GM12875 (cell line): Measurements from ENCODE around the gene SLC35C1.

Experiments used
- H3K4me3 ChIP-seq: one replicate; pipeline ENCODE4 v1.5.1; 2011; ENCODE audit warnings: low read depth, low read length, control low read depth
- CTCF ChIP-seq: IDR thresholded peaks from 2 replicates; pipeline ENCODE4 v1.5.1; 2011; ENCODE audit warnings: low read depth, mild to moderate bottlenecking, control low read depth, inconsistent platforms, low read length, moderate library complexity, borderline replicate concordance; ENCODE audit not compliant: insufficient read depth

Gene SLC35C1

GRCh38 chr11:45799562-45799961 is 5.4 kb upstream of the SLC35C1 start:
- TF ChIP-seq CTCF = no peak
- H3K4me3 ChIP-seq = no peak overlapping the region

GRCh38 chr11:45800261-45800660 is 4.7 kb upstream of the SLC35C1 start:
- H3K4me3 ChIP-seq = no peak overlapping the region
- TF ChIP-seq CTCF = no peak

GRCh38 chr11:45801723-45802315 is 3.1 kb upstream of the SLC35C1 start:
- no peak overlapping the region for H3K4me3 ChIP-seq

GRCh38 chr11:45802531-45803317 is 2.2 kb upstream of the SLC35C1 start:
- TF ChIP-seq CTCF = no peak

More at GRCh38 chr11:45801723-45802315, 3.1 kb upstream of the SLC35C1 start:
- TF ChIP-seq CTCF = no peak

GRCh38 chr11:45803971-45804760 is 783 bp upstream of the SLC35C1 start:
- peak overlapping the region; percentile 64 for H3K4me3 ChIP-seq
- TF ChIP-seq CTCF = 0 out of 2 replicates have a peak, but pooled peaks have one; percentile 3

More at GRCh38 chr11:45802531-45803317, 2.2 kb upstream of the SLC35C1 start:
- H3K4me3 ChIP-seq = no peak overlapping the region

GRCh38 chr11:45805305-45806071 is 539 bp downstream of the SLC35C1 start:
- H3K4me3 ChIP-seq = peak overlapping the region; percentile 64
- no peak for TF ChIP-seq CTCF
